Neuronal stem cell (in vitro differentiated cells): Measurements from ENCODE around the gene KCP.

Experiments
- DNase-seq: peaks from one replicate; pipeline ENCODE4 v3.0.0-alpha.2; 2013; ENCODE audit warnings: low spot score
- H2AFZ ChIP-seq: one replicate; pipeline ENCODE4 v1.6.1; 2013; ENCODE audit warnings: mild to moderate bottlenecking, low read length, inconsistent platforms
- H2AK5ac ChIP-seq: 2 replicates; pipeline ENCODE4 v1.6.1; 2013; ENCODE audit warnings: low read depth, mild to moderate bottlenecking, inconsistent platforms, low read length, moderate library complexity, mixed read lengths
- H2BK120ac ChIP-seq: 2 replicates; pipeline ENCODE4 v1.6.1; 2013; ENCODE audit warnings: low read depth, mild to moderate bottlenecking, inconsistent platforms, low read length, moderate library complexity, mixed read lengths
- H2BK12ac ChIP-seq: one replicate; pipeline ENCODE4 v1.6.1; 2013; ENCODE audit warnings: low read length, inconsistent platforms
- H2BK15ac ChIP-seq: 2 replicates; pipeline ENCODE4 v1.6.1; 2013; ENCODE audit warnings: mild to moderate bottlenecking, low read length, inconsistent platforms, mixed read lengths
- H2BK5ac ChIP-seq: one replicate; pipeline ENCODE4 v1.6.1; 2013; ENCODE audit warnings: inconsistent platforms, mild to moderate bottlenecking, low read length, moderate library complexity
- H3K14ac ChIP-seq: one replicate; pipeline ENCODE4 v1.6.1; 2013; ENCODE audit warnings: low read length, inconsistent platforms
- H3K18ac ChIP-seq: 2 replicates; pipeline ENCODE4 v1.6.1; 2013; ENCODE audit warnings: low read length, inconsistent platforms
- H3K23ac ChIP-seq: 2 replicates; pipeline ENCODE4 v1.6.1; 2013; ENCODE audit warnings: low read depth, mild to moderate bottlenecking, mixed read lengths, low read length, inconsistent platforms; ENCODE audit not compliant: poor library complexity
- H3K27ac ChIP-seq: replicated peaks from 3 replicates; pipeline ENCODE4 v1.5.1; 2013; ENCODE audit warnings: low read length, inconsistent platforms
- H3K27me3 ChIP-seq, 3 experiments: 2 replicates each; pipeline ENCODE4 v1.6.1; 2013; ENCODE audit warnings: low read length in 3 of 3, mild to moderate bottlenecking in 2 of 3, inconsistent platforms in 1 of 3, low read depth in 1 of 3, mixed read lengths in 1 of 3, moderate library complexity in 1 of 3; ENCODE audit not compliant: control insufficient read depth in 3 of 3, insufficient read depth in 3 of 3
- H3K36me3 ChIP-seq, 2 donors: replicated peaks in 1 of 2; 2 replicates each; pipeline ENCODE4 v1.6.1; 2013; ENCODE audit warnings: low read length in 2 of 2; ENCODE audit not compliant: control insufficient read depth in 2 of 2, insufficient read depth in 2 of 2
- H3K4ac ChIP-seq: 2 replicates; pipeline ENCODE4 v1.6.1; 2013; ENCODE audit warnings: inconsistent platforms, mild to moderate bottlenecking, low read length, moderate library complexity
- H3K4me1 ChIP-seq, 2 donors: 1 replicate in 1 of 2; 2 replicates in 1 of 2; pipeline ENCODE4 v1.6.1; 2013; ENCODE audit warnings: low read length in 2 of 2, low read depth in 1 of 2; ENCODE audit not compliant: control insufficient read depth in 2 of 2, insufficient read depth in 1 of 2
- H3K4me2 ChIP-seq: one replicate; pipeline ENCODE4 v1.6.1; 2013; ENCODE audit warnings: mild to moderate bottlenecking, low read length, inconsistent platforms; ENCODE audit not compliant: insufficient read depth, poor library complexity, severe bottlenecking
- H3K4me3 ChIP-seq, 2 donors: 2 replicates each; pipeline ENCODE4 v1.5.1; 2013; ENCODE audit warnings: low read length in 2 of 2, mild to moderate bottlenecking in 2 of 2, inconsistent platforms in 1 of 2, moderate library complexity in 1 of 2
- H3K79me1 ChIP-seq: one replicate; pipeline ENCODE4 v1.6.1; 2013; ENCODE audit warnings: low read depth, mild to moderate bottlenecking, inconsistent platforms, low read length, moderate library complexity
- H3K9ac ChIP-seq: one replicate; pipeline ENCODE4 v1.6.1; 2013; ENCODE audit warnings: mild to moderate bottlenecking, low read depth, low read length, inconsistent platforms; ENCODE audit not compliant: poor library complexity
- H3K9me3 ChIP-seq, 2 donors: replicated peaks in 1 of 2; 2 replicates each; pipeline versions ENCODE3 to v1.6.1; 2013; ENCODE audit warnings: low read length in 2 of 2, mild to moderate bottlenecking in 2 of 2, inconsistent platforms in 1 of 2, low read depth in 1 of 2, mixed read lengths in 1 of 2, moderate library complexity in 1 of 2; ENCODE audit not compliant: control insufficient read depth in 2 of 2, insufficient read depth in 1 of 2
- H4K8ac ChIP-seq: one replicate; pipeline ENCODE4 v1.6.1; 2013; ENCODE audit warnings: low read depth, mild to moderate bottlenecking, inconsistent platforms, low read length, moderate library complexity
- H4K91ac ChIP-seq: one replicate; pipeline ENCODE4 v1.6.1; 2013; ENCODE audit warnings: low read length, low read depth, mild to moderate bottlenecking, inconsistent platforms; ENCODE audit not compliant: poor library complexity
- WGBS, 2 donors: extraction: QIAGEN DNeasy Blood & Tissue Kit; methylation state at CpG; one replicate each; pipeline ENCODE4 v1.1.7; 2013; ENCODE audit warnings: missing lambda C conversion rate in 2 of 2, mixed read lengths in 1 of 2; ENCODE audit not compliant: insufficient read length in 2 of 2, insufficient replicate concordance in 1 of 2; ENCODE audit errors: extremely low coverage in 2 of 2; 5-methylcytosine and 5-hydroxymethylcytosine counted together

KCP gene

GRCh38 chr7:128860158-128861073 is 50.1 kb downstream of the KCP start:
- DNase-seq: no peak
- no peak overlapping the region for H3K4me3 ChIP-seq
- no peak overlapping the region for H3K27ac ChIP-seq
- peaks cover 5 to 12% of the 10 kb centered on the region in 2 donors for H3K4me1 ChIP-seq
- no CpG with 5 or more reads among the region's 10 CpGs for WGBS, 2 donors
- no peak overlapping the region for H3K4ac ChIP-seq
- no peak overlapping the region for H2BK12ac ChIP-seq
- H3K79me1 ChIP-seq: no peaks in the 10 kb centered on the region
- H3K14ac ChIP-seq: no peak overlapping the region
- H3K23ac ChIP-seq: peak overlapping the region; percentile 75
- no peak overlapping the region for H3K4me2 ChIP-seq
- peak overlapping the region; percentile 20 for H2AFZ ChIP-seq
- H2AK5ac ChIP-seq: peak overlapping the region; percentile 14
- H2BK15ac ChIP-seq: no peak overlapping the region
- H3K9me3 ChIP-seq: no peaks in the 10 kb centered on the region
- no peak overlapping the region for H2BK120ac ChIP-seq
- H2BK5ac ChIP-seq: no peak overlapping the region
- H4K8ac ChIP-seq: no peak overlapping the region
- H3K36me3 ChIP-seq: peaks cover 6 to 22% of the 10 kb centered on the region in 2 donors
- H3K9ac ChIP-seq: no peak overlapping the region
- H4K91ac ChIP-seq: no peak overlapping the region
- H3K18ac ChIP-seq: no peak overlapping the region
- H3K27me3 ChIP-seq: peaks cover 0 to under 1% (median 0%) of the 10 kb centered on the region in 3 experiments

- Histone ChIP-seq H3K14ac (no peak overlapping the region), H2BK12ac (no peak overlapping the region), H3K27ac (no peak overlapping the region), H3K4me1 (peaks cover 5 to 12% of the 10 kb centered on the region in 2 donors), H3K18ac (no peak overlapping the region), H3K4ac (no peak overlapping the region), H2BK120ac (no peak overlapping the region), H3K4me2 (no peak overlapping the region), H3K36me3 (peaks cover 0 to 26% of the 10 kb centered on the region in 2 donors), H4K8ac (no peak overlapping the region), H3K9ac (no peak overlapping the region), H3K4me3 (no peak overlapping the region), H2BK5ac (no peak overlapping the region), H4K91ac (no peak overlapping the region), H3K27me3 (peaks cover 0 to 6% (median 0%) of the 10 kb centered on the region in 3 experiments), H3K9me3 (no peaks in the 10 kb centered on the region), H3K79me1 (no peaks in the 10 kb centered on the region), H2AFZ (peak overlapping the region; percentile 66), H3K23ac (no peak overlapping the region), H2AK5ac (peak overlapping the region; percentile 14), H2BK15ac (no peak overlapping the region)
- no peak for DNase-seq
- WGBS, 2 donors: no CpG with 5 or more reads among the region's 12 CpGs
These were observed 51.0 kb downstream of the KCP start for GRCh38 chr7:128859232-128860157.

- Histone ChIP-seq H3K4me2 (no peak overlapping the region), H3K4me3 (no peak overlapping the region), H3K27me3 (peaks cover 0 to 6% (median 0%) of the 10 kb centered on the region in 3 experiments), H2BK15ac (no peak overlapping the region), H3K18ac (no peak overlapping the region), H4K8ac (no peak overlapping the region), H2AFZ (peak overlapping the region; percentile 66), H3K9me3 (no peaks in the 10 kb centered on the region), H2BK5ac (no peak overlapping the region), H3K36me3 (peaks cover 0 to 33% of the 10 kb centered on the region in 2 donors), H3K4me1 (peaks cover 4 to 12% of the 10 kb centered on the region in 2 donors), H3K4ac (no peak overlapping the region), H2BK120ac (no peak overlapping the region), H4K91ac (no peak overlapping the region), H3K9ac (no peak overlapping the region), H3K27ac (no peak overlapping the region), H2AK5ac (no peak overlapping the region), H3K14ac (no peak overlapping the region), H3K79me1 (no peaks in the 10 kb centered on the region), H3K23ac (peak overlapping the region; percentile 18), H2BK12ac (no peak overlapping the region)
- WGBS, 2 donors: no CpG with 5 or more reads among the region's 18 CpGs
- DNase-seq: no peak
These were observed 51.9 kb downstream of the KCP start for GRCh38 chr7:128858380-128859231.
